ENCODE measurements around the gene KANSL1L.
"Not testable (repeated sequence)": the region's sequence is repeated elsewhere in the genome, so short reads cannot be mapped to it uniquely, and the experiment has no call there.

GRCh38 chr2:210181033-210181605 lies 9.9 kb upstream of the KANSL1L start:
- not testable (repeated sequence) for TF ChIP-seq EZH2 (IDR thresholded peaks at IDR 0.05; ENCODE audit: borderline replicate concordance); CTCF (IDR thresholded peaks at IDR 0.05; ENCODE audit: poor library complexity)
